C4-2B (cell line): ENCODE results near the gene MRPL40.

ENCODE experiments used
- ZFX ChIP-seq: fragments of 450-650 bp; IDR thresholded peaks from 2 replicates; pipeline ENCODE4 v1.6.1; 2017
- TF ChIP-seq, protein P1 (sequence below): fragments of 450-650 bp; conservative IDR thresholded peaks from 2 replicates; pipeline ENCODE4 v1.5.1; 2017; ENCODE audit warnings: mild to moderate bottlenecking

DNA sequence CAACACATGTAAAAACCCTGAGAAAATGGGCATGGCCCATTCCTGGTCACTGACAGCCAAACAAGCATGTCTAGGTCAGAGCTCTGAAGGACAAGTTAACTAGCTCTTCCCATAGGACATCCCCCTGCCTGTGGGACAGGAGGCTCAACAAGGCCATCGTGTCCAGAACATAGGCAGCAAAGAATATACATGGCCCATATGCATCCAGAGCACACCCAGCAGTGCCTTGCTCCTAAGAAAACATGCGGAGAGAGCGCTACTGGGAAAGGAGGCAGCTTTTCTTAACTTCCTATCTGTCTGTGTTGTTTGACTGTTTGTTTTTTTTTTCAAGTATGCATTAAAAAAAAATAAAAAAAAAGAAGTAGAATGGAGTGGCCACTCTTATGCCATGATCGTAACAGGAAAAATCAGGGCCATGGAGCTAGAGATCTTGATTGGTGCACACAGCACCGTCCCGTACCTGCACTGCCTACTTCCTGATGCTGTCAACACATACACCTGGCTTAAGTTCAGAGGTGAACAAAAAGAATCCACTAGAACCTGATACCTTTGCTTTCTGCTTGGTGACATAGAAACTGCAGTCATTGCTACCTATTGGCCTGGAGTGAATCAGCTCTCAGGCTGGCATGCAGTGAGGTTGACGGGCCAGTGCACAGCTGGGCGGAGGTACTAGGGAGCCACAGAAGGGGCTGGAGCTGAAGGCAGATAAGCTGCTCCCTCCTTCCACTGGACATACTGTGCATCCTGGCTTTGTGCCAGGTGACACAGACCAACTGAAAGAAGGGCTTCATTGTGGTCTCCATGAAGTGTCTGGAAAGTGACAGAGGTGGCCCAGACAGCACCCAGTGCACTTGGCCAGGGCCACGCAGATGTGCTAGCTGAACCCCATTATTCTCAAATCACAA lies 34.8 kb downstream of the MRPL40 start:
- TF ChIP-seq, protein P1, sequence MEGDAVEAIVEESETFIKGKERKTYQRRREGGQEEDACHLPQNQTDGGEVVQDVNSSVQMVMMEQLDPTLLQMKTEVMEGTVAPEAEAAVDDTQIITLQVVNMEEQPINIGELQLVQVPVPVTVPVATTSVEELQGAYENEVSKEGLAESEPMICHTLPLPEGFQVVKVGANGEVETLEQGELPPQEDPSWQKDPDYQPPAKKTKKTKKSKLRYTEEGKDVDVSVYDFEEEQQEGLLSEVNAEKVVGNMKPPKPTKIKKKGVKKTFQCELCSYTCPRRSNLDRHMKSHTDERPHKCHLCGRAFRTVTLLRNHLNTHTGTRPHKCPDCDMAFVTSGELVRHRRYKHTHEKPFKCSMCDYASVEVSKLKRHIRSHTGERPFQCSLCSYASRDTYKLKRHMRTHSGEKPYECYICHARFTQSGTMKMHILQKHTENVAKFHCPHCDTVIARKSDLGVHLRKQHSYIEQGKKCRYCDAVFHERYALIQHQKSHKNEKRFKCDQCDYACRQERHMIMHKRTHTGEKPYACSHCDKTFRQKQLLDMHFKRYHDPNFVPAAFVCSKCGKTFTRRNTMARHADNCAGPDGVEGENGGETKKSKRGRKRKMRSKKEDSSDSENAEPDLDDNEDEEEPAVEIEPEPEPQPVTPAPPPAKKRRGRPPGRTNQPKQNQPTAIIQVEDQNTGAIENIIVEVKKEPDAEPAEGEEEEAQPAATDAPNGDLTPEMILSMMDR, result no peak
- TF ChIP-seq ZFX, result no peak
